HG03175 (cell line): ENCODE measurements around the gene SUSD6.
"Not testable (repeated sequence)": the region's sequence is repeated elsewhere in the genome, so short reads cannot be mapped to it uniquely, and the experiment has no call there.

ENCODE experiments used
- ATAC-seq: cut with Tn5 transposase; IDR thresholded peaks from one replicate; pipeline ENCODE4 v1.9.1; 2021; ENCODE audit warnings: mild to moderate bottlenecking, moderate library complexity; ENCODE audit not compliant: unreplicated experiment

Gene SUSD6

GRCh38 chr14:69693801-69694729 is 82.7 kb downstream of the SUSD6 start:
- no peak for ATAC-seq

- no peak for ATAC-seq
Measured at GRCh38 chr14:69694730-69695281, 83.4 kb downstream of the SUSD6 start.

- ATAC-seq, result no peak
Measured at GRCh38 chr14:69695322-69696203, 84.2 kb downstream of the SUSD6 start.

GRCh38 chr14:69696204-69696527 is 84.8 kb downstream of the SUSD6 start:
- ATAC-seq, result no peak

GRCh38 chr14:69696633-69697557 is 85.5 kb downstream of the SUSD6 start:
- no peak for ATAC-seq

- no peak for ATAC-seq
Measured at GRCh38 chr14:69698572-69698971, 87.2 kb downstream of the SUSD6 start.

GRCh38 chr14:69699243-69699642 is 87.8 kb downstream of the SUSD6 start:
- ATAC-seq, result not testable (repeated sequence)

GRCh38 chr14:69699748-69700303 is 88.4 kb downstream of the SUSD6 start:
- ATAC-seq, result no peak

GRCh38 chr14:69700575-69700974 is 89.2 kb downstream of the SUSD6 start:
- no peak for ATAC-seq

- no peak for ATAC-seq
Measured at GRCh38 chr14:69701291-69701690, 89.9 kb downstream of the SUSD6 start.

- ATAC-seq, result peak; percentile 60
Measured at GRCh38 chr14:69701857-69702256, 90.5 kb downstream of the SUSD6 start.

GRCh38 chr14:69703047-69704039 is 91.9 kb downstream of the SUSD6 start:
- ATAC-seq, result no peak

- ATAC-seq, result no peak
Measured at GRCh38 chr14:69704319-69704718, 92.9 kb downstream of the SUSD6 start.

GRCh38 chr14:69705706-69706105 is 94.3 kb downstream of the SUSD6 start:
- no peak for ATAC-seq

GRCh38 chr14:69708049-69708448 is 96.7 kb downstream of the SUSD6 start:
- ATAC-seq, result no peak

GRCh38 chr14:69708586-69709560 is 97.5 kb downstream of the SUSD6 start:
- ATAC-seq, result no peak

- no peak for ATAC-seq
Measured at GRCh38 chr14:69710378-69710777, 99.0 kb downstream of the SUSD6 start.

GRCh38 chr14:69711065-69711464 is 99.7 kb downstream of the SUSD6 start:
- ATAC-seq, result no peak
